ENCODE data around the gene MTCL1. TPM values are rescaled to one million over a fixed set of nuclear protein-coding genes. Genes with fewer than 3 reads are reported as not detected.

MTCL1 gene
- total RNA-seq, 1 experiment from 2014 or later: 22.7 TPM

DNA sequence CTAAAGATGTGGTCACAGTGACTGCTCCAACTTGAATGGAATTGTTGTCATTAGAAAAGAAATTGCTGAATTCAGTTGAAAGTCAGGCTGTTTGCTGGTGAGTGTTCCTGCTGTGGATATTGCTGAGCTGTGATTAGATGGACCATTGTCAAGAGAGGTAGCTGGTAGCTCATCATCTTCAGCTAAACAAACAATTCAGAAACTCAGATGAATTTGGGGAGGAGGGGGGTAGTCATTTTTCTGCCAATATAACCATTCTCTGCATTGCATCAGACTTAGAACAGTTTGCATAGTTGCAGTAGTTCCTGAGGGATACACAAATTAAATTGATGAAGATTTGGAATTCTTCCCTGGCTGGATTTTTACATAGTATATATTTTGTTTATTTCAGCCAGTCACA is 108.3 kb downstream of the MTCL1 start:
- BruUV-seq (replicated peaks): no TSS peak
- RAD21 ChIA-PET (ENCODE audit: low non-redundant PET in 1 of 2, low total read pairs in 2 of 2, uncharacterized antibody in 2 of 2, unreplicated experiment in 2 of 2): no interaction called here

DNA sequence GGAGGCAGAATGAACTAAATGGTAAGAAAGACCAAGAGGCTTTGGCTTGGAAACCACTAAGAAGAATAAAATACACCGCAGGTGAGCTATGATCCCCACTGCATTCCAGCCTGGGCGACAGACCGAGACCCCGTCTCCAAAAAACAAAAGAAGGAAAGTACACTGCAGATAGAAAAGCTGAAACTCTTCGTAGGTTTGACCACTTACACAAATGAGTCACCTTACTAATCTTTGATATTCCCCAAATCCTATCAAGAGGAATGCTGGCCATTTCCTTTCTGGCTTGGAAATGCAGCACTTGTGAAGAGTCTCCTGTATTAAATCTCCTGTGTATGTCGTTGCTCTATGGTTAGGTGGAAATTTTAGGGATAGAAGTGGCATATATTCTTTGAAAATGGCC is 108.8 kb downstream of the MTCL1 start:
- POLR2A ChIA-PET: no interaction called here
- BruUV-seq (replicated peaks): no TSS peak

More for the DNA sequence above, 108.3 kb downstream of the MTCL1 start:
- ChIA-PET POLR2A (no interaction called here), CTCF (no interaction called here)
- H3K4me1 ChIP-seq (ENCODE audit: control insufficient read depth in 1 of 2, insufficient read depth in 2 of 2, low read length in 2 of 2): no peaks in the 10 kb centered on the region
- no peak overlapping the region for H3K9ac ChIP-seq (ENCODE audit: low read length)
- no peak overlapping the region for H3K4me2 ChIP-seq (ENCODE audit: low read length)
- no peaks in the 10 kb centered on the region for H4K20me1 ChIP-seq (ENCODE audit: insufficient read depth)
- H3K79me2 ChIP-seq (ENCODE audit: insufficient read depth, low read length): no peaks in the 10 kb centered on the region
- H3K4me3 ChIP-seq (replicated peaks in 1 of 2; ENCODE audit: low read depth in 1 of 2, low read length in 2 of 2): no peak overlapping the region
- H3K9me3 ChIP-seq (ENCODE audit: control insufficient read depth in 1 of 2, insufficient read depth in 1 of 2, low read depth in 1 of 2, low read length in 2 of 2): no peaks in the 10 kb centered on the region
- no peak overlapping the region for H3K27ac ChIP-seq (ENCODE audit: low read depth, low read length)
- no peak for DNase-seq (ENCODE audit: low read depth, low spot score)
- TF ChIP-seq EZH2phosphoT487 (IDR thresholded peaks at IDR 0.05; ENCODE audit: borderline replicate concordance) (no peak), EZH2 (IDR thresholded peaks at IDR 0.05) (no peak), ELF1 (IDR thresholded peaks at IDR 0.05; ENCODE audit: borderline replicate concordance, low read depth) (no peak), POLR2AphosphoS5 (IDR thresholded peaks at IDR 0.05; ENCODE audit: low read depth, low read length) (no peak), SIN3A (IDR thresholded peaks at IDR 0.05; ENCODE audit: low read depth) (no peak), ZFX (IDR thresholded peaks at IDR 0.05) (no peak)
- TF ChIP-seq, protein P1, sequence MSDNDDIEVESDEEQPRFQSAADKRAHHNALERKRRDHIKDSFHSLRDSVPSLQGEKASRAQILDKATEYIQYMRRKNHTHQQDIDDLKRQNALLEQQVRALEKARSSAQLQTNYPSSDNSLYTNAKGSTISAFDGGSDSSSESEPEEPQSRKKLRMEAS (IDR thresholded peaks at IDR 0.05): no peak
- TF ChIP-seq, protein P2, sequence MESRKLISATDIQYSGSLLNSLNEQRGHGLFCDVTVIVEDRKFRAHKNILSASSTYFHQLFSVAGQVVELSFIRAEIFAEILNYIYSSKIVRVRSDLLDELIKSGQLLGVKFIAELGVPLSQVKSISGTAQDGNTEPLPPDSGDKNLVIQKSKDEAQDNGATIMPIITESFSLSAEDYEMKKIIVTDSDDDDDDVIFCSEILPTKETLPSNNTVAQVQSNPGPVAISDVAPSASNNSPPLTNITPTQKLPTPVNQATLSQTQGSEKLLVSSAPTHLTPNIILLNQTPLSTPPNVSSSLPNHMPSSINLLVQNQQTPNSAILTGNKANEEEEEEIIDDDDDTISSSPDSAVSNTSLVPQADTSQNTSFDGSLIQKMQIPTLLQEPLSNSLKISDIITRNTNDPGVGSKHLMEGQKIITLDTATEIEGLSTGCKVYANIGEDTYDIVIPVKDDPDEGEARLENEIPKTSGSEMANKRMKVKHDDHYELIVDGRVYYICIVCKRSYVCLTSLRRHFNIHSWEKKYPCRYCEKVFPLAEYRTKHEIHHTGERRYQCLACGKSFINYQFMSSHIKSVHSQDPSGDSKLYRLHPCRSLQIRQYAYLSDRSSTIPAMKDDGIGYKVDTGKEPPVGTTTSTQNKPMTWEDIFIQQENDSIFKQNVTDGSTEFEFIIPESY (IDR thresholded peaks at IDR 0.05; ENCODE audit: extremely low read depth, insufficient replicate concordance, low read length): no peak
- peaks cover 8 to 17% of the 10 kb centered on the region in 2 experiments; a peak in 2 of 4 replicates for H3K36me3 ChIP-seq (ENCODE audit: control insufficient read depth in 1 of 2, insufficient read depth in 2 of 2, low read length in 2 of 2)
- H2AFZ ChIP-seq (ENCODE audit: low read depth, low read length, poor library complexity, severe bottlenecking): no peak overlapping the region
- no peaks in the 10 kb centered on the region for H3K27me3 ChIP-seq (ENCODE audit: insufficient read depth, low read length)
- no peak for ATAC-seq
- intact Hi-C loops (cut with micrococcal nuclease): no loop called here
- H3K9me2 ChIP-seq (ENCODE audit: insufficient read depth): no peaks in the 10 kb centered on the region

More for the DNA sequence above, 108.8 kb downstream of the MTCL1 start:
- H3K27ac ChIP-seq (ENCODE audit: low read depth, low read length): no peak overlapping the region
- no peak overlapping the region for H3K4me2 ChIP-seq (ENCODE audit: low read length)
- no peaks in the 10 kb centered on the region for H3K4me1 ChIP-seq (ENCODE audit: control insufficient read depth in 1 of 2, insufficient read depth in 2 of 2, low read length in 2 of 2)
- intact Hi-C loops (cut with micrococcal nuclease): no loop called here
- no peak for TF ChIP-seq ZFX (IDR thresholded peaks at IDR 0.05)
- TF ChIP-seq YY1 (IDR thresholded peaks at IDR 0.05; ENCODE audit: extremely low read depth, insufficient replicate concordance, low read depth, low read length): no peak
- no peak for TF ChIP-seq SP1 (IDR thresholded peaks at IDR 0.05; ENCODE audit: low read depth)
- TF ChIP-seq, protein P2 (IDR thresholded peaks at IDR 0.05; ENCODE audit: extremely low read depth, insufficient replicate concordance, low read length): no peak
- ChIA-PET CTCF (no interaction called here), RAD21 (ENCODE audit: low non-redundant PET in 1 of 2, low total read pairs in 2 of 2, uncharacterized antibody in 2 of 2, unreplicated experiment in 2 of 2) (interaction anchor here in 1 of 2 experiments (0.6 kb wide), 1 partner anchor 151 kb away, joined by 3 read pairs; no protein-coding TSS in a partner anchor)
- ATAC-seq: no peak
- no peaks in the 10 kb centered on the region for H3K9me2 ChIP-seq (ENCODE audit: insufficient read depth)
- H2AFZ ChIP-seq (ENCODE audit: low read depth, low read length, poor library complexity, severe bottlenecking): no peak overlapping the region
- H3K79me2 ChIP-seq (ENCODE audit: insufficient read depth, low read length): no peaks in the 10 kb centered on the region
- no peak for DNase-seq (ENCODE audit: low read depth, low spot score)
- H3K9ac ChIP-seq (ENCODE audit: low read length): no peak overlapping the region
- H3K9me3 ChIP-seq (ENCODE audit: control insufficient read depth in 1 of 2, insufficient read depth in 1 of 2, low read depth in 1 of 2, low read length in 2 of 2): no peaks in the 10 kb centered on the region
- no peaks in the 10 kb centered on the region for H3K27me3 ChIP-seq (ENCODE audit: insufficient read depth, low read length)
- peaks cover 8 to 19% of the 10 kb centered on the region in 2 experiments; a peak in 3 of 4 replicates for H3K36me3 ChIP-seq (ENCODE audit: control insufficient read depth in 1 of 2, insufficient read depth in 2 of 2, low read length in 2 of 2)
- no peaks in the 10 kb centered on the region for H4K20me1 ChIP-seq (ENCODE audit: insufficient read depth)
- no peak overlapping the region for H3K4me3 ChIP-seq (replicated peaks in 1 of 2; ENCODE audit: low read depth in 1 of 2, low read length in 2 of 2)

All from HCT116 (cell line).